Lower leg skin (tissue), 3 donors: ENCODE measurements around the gene FAM107B.

ENCODE experiments used
- CTCF ChIP-seq, 3 donors: fragments of 450-650 bp; IDR thresholded peaks; one replicate each; pipeline ENCODE4 v1.5.1; 2016; ENCODE audit warnings: antibody characterized with exemption in 3 of 3, mild to moderate bottlenecking in 3 of 3, moderate library complexity in 2 of 3
- POLR2A ChIP-seq, 2 donors: fragments of 450-650 bp; IDR thresholded peaks; one replicate each; pipeline ENCODE4 v1.6.1; 2016 to 2017; ENCODE audit warnings: antibody characterized with exemption in 2 of 2, mild to moderate bottlenecking in 1 of 2, moderate library complexity in 1 of 2

- TF ChIP-seq POLR2A (IDR thresholded peaks at IDR 0.05) (no peak), CTCF (IDR thresholded peaks at IDR 0.05) (no peak)
These were observed 126.5 kb downstream of the FAM107B start for GRCh38 chr10:14648005-14648765.
